Endothelial cell of umbilical vein (primary cell): ENCODE results near the gene DLD. TPM values are rescaled to one million over a fixed set of nuclear protein-coding genes. Genes with fewer than 3 reads are reported as not detected.

Source experiments
- BruUV-seq: library from RNA; stranded (reverse); fragments of 400-500 nt; replicated peaks from 2 replicates; lab custom pipeline; 2021; lab: Mats Ljungman, UMichigan
- CTCF ChIA-PET: fragments of 300-600, 350-600 bp; sonication (Branson Sonifier 250); formaldehyde crosslinking; loops from one replicate; lab custom pipeline; 2021; ENCODE audit warnings: antibody characterized with exemption, inconsistent platforms; lab: Charles Lee
- POLR2A ChIA-PET: fragments of 300-600, 350-600 bp; sonication (Branson Sonifier 250); formaldehyde crosslinking; loops from one replicate; lab custom pipeline; 2021; ENCODE audit warnings: antibody characterized with exemption, inconsistent platforms; lab: Charles Lee
- DNase-seq: peaks from one replicate; pipeline ENCODE4 v3.0.0-alpha.2; 2011; ENCODE audit warnings: low read depth, low spot score
- FAIRE-seq: peaks from 2 replicates; lab custom pipeline; 2011; peaks lifted over from hg19 to GRCh38; lab: Jason Lieb, UNC
- H2AFZ ChIP-seq: 2 replicates; pipeline ENCODE4 v1.6.0; 2012; ENCODE audit warnings: low read depth, low read length, control low read depth, inconsistent platforms
- H3K27ac ChIP-seq: 2 replicates; pipeline ENCODE4 v1.5.1; 2011; ENCODE audit warnings: low read depth, mild to moderate bottlenecking, control low read depth, low read length, moderate library complexity; ENCODE audit not compliant: insufficient read depth
- H3K27me3 ChIP-seq, 2 experiments: 2 replicates each; pipeline versions ENCODE4 v1.6.0 to v1.6.1; 2011; ENCODE audit warnings: low read length in 2 of 2, mixed read lengths in 1 of 2; ENCODE audit not compliant: control insufficient read depth in 2 of 2, insufficient read depth in 2 of 2
- H3K36me3 ChIP-seq, 2 experiments: 2 replicates in 1 of 2; 3 replicates in 1 of 2; pipeline ENCODE4 v1.5.1; 2011; ENCODE audit warnings: low read length in 2 of 2, mild to moderate bottlenecking in 1 of 2, moderate library complexity in 1 of 2; ENCODE audit not compliant: control insufficient read depth in 2 of 2, insufficient read depth in 2 of 2; ENCODE audit errors: extremely low read depth in 1 of 2
- H3K4me1 ChIP-seq: 3 replicates; pipeline ENCODE4 v1.5.1; 2011; ENCODE audit warnings: mild to moderate bottlenecking, low read length; ENCODE audit not compliant: control insufficient read depth, insufficient read depth; ENCODE audit errors: extremely low read depth
- H3K4me2 ChIP-seq: 2 replicates; pipeline ENCODE4 v1.6.1; 2011; ENCODE audit warnings: low read length, control low read depth, mixed read lengths; ENCODE audit not compliant: insufficient read depth
- H3K4me3 ChIP-seq, 3 experiments: fragments of 200-600 bp in 1 of 3; sonication (generic), shearing (Covaris generic) in 1 of 3; replicated peaks in 1 of 3; 2 replicates each; pipeline ENCODE4 v1.5.1; 2011 to 2016; ENCODE audit warnings: control low read depth in 3 of 3, low read length in 3 of 3, mild to moderate bottlenecking in 2 of 3, inconsistent platforms in 1 of 3, low read depth in 1 of 3, moderate library complexity in 1 of 3; ENCODE audit not compliant: insufficient read depth in 1 of 3
- H3K79me2 ChIP-seq: 2 replicates; pipeline ENCODE4 v1.6.0; 2012; ENCODE audit warnings: low read length, inconsistent platforms; ENCODE audit not compliant: control insufficient read depth, insufficient read depth
- H3K9ac ChIP-seq: replicated peaks from 2 replicates; pipeline ENCODE3; 2011; ENCODE audit warnings: low read length, control low read depth; ENCODE audit not compliant: insufficient read depth; ENCODE audit errors: extremely low read depth
- H3K9me1 ChIP-seq: replicated peaks from 3 replicates; pipeline ENCODE4 v1.6.0; 2011; ENCODE audit warnings: mild to moderate bottlenecking, low read length; ENCODE audit not compliant: control insufficient read depth, insufficient read depth; ENCODE audit errors: extremely low read depth
- H3K9me3 ChIP-seq: replicated peaks from 2 replicates; pipeline ENCODE4 v1.5.1; 2012; ENCODE audit warnings: low read length, inconsistent platforms; ENCODE audit not compliant: control insufficient read depth, insufficient read depth
- H4K20me1 ChIP-seq: replicated peaks from 2 replicates; pipeline ENCODE3; 2011; ENCODE audit warnings: mild to moderate bottlenecking, low read length; ENCODE audit not compliant: control insufficient read depth, insufficient read depth; ENCODE audit errors: extremely low read depth
- CTCF ChIP-seq, 2 donors: IDR thresholded peaks; 1 replicate in 1 of 2; 2 replicates in 1 of 2; pipeline ENCODE4 v1.5.1; 2011; ENCODE audit warnings: low read length in 2 of 2, mild to moderate bottlenecking in 2 of 2, moderate library complexity in 2 of 2, control low read depth in 1 of 2, inconsistent platforms in 1 of 2, low read depth in 1 of 2; ENCODE audit not compliant: insufficient read depth in 1 of 2; ENCODE audit errors: extremely low read depth in 1 of 2
- EZH2 ChIP-seq: IDR thresholded peaks from 2 replicates; pipeline ENCODE4 v1.6.1; 2012; ENCODE audit warnings: borderline replicate concordance, low read depth, mild to moderate bottlenecking, moderate library complexity, low read length, inconsistent platforms; ENCODE audit not compliant: severe bottlenecking
- FOS ChIP-seq: IDR thresholded peaks from 2 replicates; pipeline ENCODE4 v1.6.1; 2011; ENCODE audit warnings: mild to moderate bottlenecking, low read length, moderate library complexity, borderline replicate concordance; ENCODE audit not compliant: insufficient read depth
- GATA2 ChIP-seq: IDR thresholded peaks from 2 replicates; pipeline ENCODE4 v1.7.0; 2011; ENCODE audit warnings: low read depth, mild to moderate bottlenecking, moderate library complexity, mixed read lengths, low read length; ENCODE audit not compliant: insufficient read length, insufficient read depth
- JUN ChIP-seq: IDR thresholded peaks from 2 replicates; pipeline ENCODE4 v1.6.1; 2011; ENCODE audit warnings: borderline replicate concordance, low read depth; ENCODE audit not compliant: insufficient read length, insufficient read depth
- MAX ChIP-seq: IDR thresholded peaks from 2 replicates; pipeline ENCODE4 v1.6.1; 2011; ENCODE audit not compliant: insufficient read depth, insufficient read length
- MYC ChIP-seq: IDR thresholded peaks from one replicate; pipeline ENCODE4 v1.6.1; 2011; ENCODE audit warnings: mild to moderate bottlenecking, low read depth, low read length
- POLR2A ChIP-seq: IDR thresholded peaks from 2 replicates; pipeline ENCODE4 v1.6.1; 2012; ENCODE audit warnings: low read depth, mild to moderate bottlenecking, control low read depth, low read length
- POLR2AphosphoS5 ChIP-seq: IDR thresholded peaks from 2 replicates; pipeline ENCODE4 v1.6.1; 2012; ENCODE audit warnings: low read depth, mild to moderate bottlenecking, control low read depth, low read length, moderate library complexity; ENCODE audit not compliant: insufficient read depth
- dilution Hi-C: fragments of 300-500 bp; cut with MboI; formaldehyde crosslinking; loops from one replicate; pipeline ENCODE4 v1.15.0; 2019; ENCODE audit warnings: low sequenced_read_pairs; ENCODE audit not compliant: extremely low pct_ligation_motif_present
- intact Hi-C: fragments of 100-400 bp; cut with micrococcal nuclease; formaldehyde crosslinking; loops from one replicate; pipeline ENCODE4 v1.10.0; 2022
- polyA plus RNA-seq, 4 experiments: library from polyadenylated mRNA; depleted of rRNA in 3 of 4; stranded (reverse) in 3 of 4; unstranded in 1 of 4; fragments of >200 nt; gene quantifications; 2 replicates each; pipeline versions ENCODE4 v1.2.1 to v1.2.3, GENCODE V29; 2011 to 2012; ENCODE audit warnings: missing spikeins in 1 of 4
- total RNA-seq: library from RNA; stranded (reverse); gene quantifications from 2 replicates; pipeline ENCODE4 v1.2.3, GENCODE V29; 2021

Gene DLD
- total and polyA plus RNA-seq, 2 donors (not counting 3 experiments of a cell fraction or from before 2014, with no cell fraction given), result 61.7 to 95.0 TPM

- ChIA-PET POLR2A (interaction anchor here (0.7 kb wide), 2 partner anchors 46 to 354 kb away, joined by 3 read pairs; no protein-coding TSS in a partner anchor), CTCF (interaction anchor here (0.6 to 1.3 kb wide), 8 partner anchors 9 to 197 kb away, joined by 3 to 4 read pairs (median 3); no protein-coding TSS in a partner anchor)
- Histone ChIP-seq H3K9me1 (no peaks in the 10 kb centered on the region), H3K9ac (peak overlapping the region; percentile 64), H3K36me3 (peaks cover 36 to 67% of the 10 kb centered on the region in 2 experiments), H4K20me1 (no peaks in the 10 kb centered on the region), H3K27ac (peak overlapping the region; percentile 89), H3K79me2 (peaks cover 33% of the 10 kb centered on the region), H3K4me3 (no peak overlapping the region), H3K27me3 (no peaks in the 10 kb centered on the region), H2AFZ (no peak overlapping the region), H3K9me3 (no peaks in the 10 kb centered on the region), H3K4me2 (peak overlapping the region; percentile 70), H3K4me1 (peaks cover 94% of the 10 kb centered on the region)
- BruUV-seq, result TSS peak; percentile 3
- dilution Hi-C loops (no loop called here), intact Hi-C loops (loop anchor here (1.0 to 2.0 kb wide), 3 partner anchors 20 to 65 kb away; no protein-coding TSS in a partner anchor)
- DNase-seq, result no peak
- no peak for FAIRE-seq
- TF ChIP-seq FOS (no peak), MYC (no peak)
Observed at GRCh38 chr7:107949443-107949935, 58.5 kb downstream of the DLD start.

GRCh38 chr7:107951172-107951787, 60.3 kb downstream of the DLD start:
- H3K4me2 ChIP-seq, result no peak overlapping the region
- CTCF ChIA-PET, result no interaction called here
- BruUV-seq, result no TSS peak

More at GRCh38 chr7:107951172-107951787, 60.3 kb downstream of the DLD start:
- Histone ChIP-seq H3K27ac (peak overlapping the region; percentile 41), H3K9me1 (no peaks in the 10 kb centered on the region), H3K36me3 (peaks cover 40 to 62% of the 10 kb centered on the region in 2 experiments), H2AFZ (no peak overlapping the region), H3K27me3 (no peaks in the 10 kb centered on the region), H4K20me1 (no peaks in the 10 kb centered on the region), H3K4me3 (no peak overlapping the region), H3K9me3 (no peaks in the 10 kb centered on the region), H3K4me1 (peaks cover 78% of the 10 kb centered on the region), H3K9ac (no peak overlapping the region), H3K79me2 (peaks cover 30% of the 10 kb centered on the region)
- no peak for DNase-seq
- no peak for TF ChIP-seq MAX
- TF ChIP-seq MYC, result no peak
- TF ChIP-seq EZH2, result no peak
- no peak for TF ChIP-seq POLR2A
- TF ChIP-seq FOS, result no peak
- no peak for TF ChIP-seq JUN
- TF ChIP-seq POLR2AphosphoS5, result no peak
- TF ChIP-seq GATA2, result no peak
- TF ChIP-seq CTCF (IDR thresholded peaks at IDR 0.05; ENCODE audit: extremely low read depth in 1 of 2, insufficient read depth in 1 of 2, low read depth in 1 of 2, low read length in 2 of 2), result no peak
- intact Hi-C loops, result no loop called here
- POLR2A ChIA-PET, result no interaction called here
- dilution Hi-C loops, result no loop called here
- no peak for FAIRE-seq
